Fibroblast of the aortic adventitia (primary cell): Measurements from ENCODE around the gene FNDC3A. TPM values are rescaled to one million over a fixed set of nuclear protein-coding genes. Genes with fewer than 3 reads are reported as not detected.

Experiments used
- DNase-seq: peaks from one replicate; pipeline ENCODE4 v3.0.0-alpha.2; 2010; ENCODE audit warnings: low read depth
- H3K4me3 ChIP-seq: 2 replicates; pipeline ENCODE4 v1.5.1; 2011; ENCODE audit warnings: low read depth, mild to moderate bottlenecking, control low read depth, low read length, moderate library complexity
- total RNA-seq: library from RNA; depleted of rRNA; stranded (reverse); fragments of >200 nt; gene quantifications from 2 replicates; pipeline ENCODE4 v1.2.3, GENCODE V29; 2012; ENCODE audit warnings: low replicate concordance
- TF ChIP-seq, protein P1 (sequence below): IDR thresholded peaks from 2 replicates; pipeline ENCODE4 v1.5.1; 2011; ENCODE audit warnings: mild to moderate bottlenecking, low read length, control low read depth, inconsistent platforms; ENCODE audit not compliant: insufficient read depth

The FNDC3A gene
- total RNA-seq, 1 donor, result 71.6 TPM

DNA sequence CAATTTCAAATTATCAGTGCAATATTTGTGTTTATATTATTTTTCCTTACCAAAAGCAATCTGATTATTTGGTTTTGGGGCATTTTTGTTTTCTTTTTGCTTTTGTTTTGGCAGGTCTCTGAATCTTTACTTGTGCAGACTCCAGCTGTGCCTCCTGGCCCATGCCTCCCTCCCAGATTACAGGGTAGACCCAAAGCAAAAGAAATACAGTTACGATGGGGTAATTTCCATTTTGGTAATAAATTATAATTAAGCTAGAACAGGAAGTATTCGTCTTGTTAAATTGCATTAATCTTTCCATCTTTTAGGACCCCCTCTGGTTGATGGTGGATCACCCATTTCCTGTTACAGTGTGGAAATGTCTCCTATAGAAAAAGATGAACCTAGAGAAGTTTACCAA, 215.2 kb downstream of the FNDC3A start:
- DNase-seq, result no peak
- H3K4me3 ChIP-seq, result no peak overlapping the region
- TF ChIP-seq, protein P1, sequence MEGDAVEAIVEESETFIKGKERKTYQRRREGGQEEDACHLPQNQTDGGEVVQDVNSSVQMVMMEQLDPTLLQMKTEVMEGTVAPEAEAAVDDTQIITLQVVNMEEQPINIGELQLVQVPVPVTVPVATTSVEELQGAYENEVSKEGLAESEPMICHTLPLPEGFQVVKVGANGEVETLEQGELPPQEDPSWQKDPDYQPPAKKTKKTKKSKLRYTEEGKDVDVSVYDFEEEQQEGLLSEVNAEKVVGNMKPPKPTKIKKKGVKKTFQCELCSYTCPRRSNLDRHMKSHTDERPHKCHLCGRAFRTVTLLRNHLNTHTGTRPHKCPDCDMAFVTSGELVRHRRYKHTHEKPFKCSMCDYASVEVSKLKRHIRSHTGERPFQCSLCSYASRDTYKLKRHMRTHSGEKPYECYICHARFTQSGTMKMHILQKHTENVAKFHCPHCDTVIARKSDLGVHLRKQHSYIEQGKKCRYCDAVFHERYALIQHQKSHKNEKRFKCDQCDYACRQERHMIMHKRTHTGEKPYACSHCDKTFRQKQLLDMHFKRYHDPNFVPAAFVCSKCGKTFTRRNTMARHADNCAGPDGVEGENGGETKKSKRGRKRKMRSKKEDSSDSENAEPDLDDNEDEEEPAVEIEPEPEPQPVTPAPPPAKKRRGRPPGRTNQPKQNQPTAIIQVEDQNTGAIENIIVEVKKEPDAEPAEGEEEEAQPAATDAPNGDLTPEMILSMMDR, result no peak

DNA sequence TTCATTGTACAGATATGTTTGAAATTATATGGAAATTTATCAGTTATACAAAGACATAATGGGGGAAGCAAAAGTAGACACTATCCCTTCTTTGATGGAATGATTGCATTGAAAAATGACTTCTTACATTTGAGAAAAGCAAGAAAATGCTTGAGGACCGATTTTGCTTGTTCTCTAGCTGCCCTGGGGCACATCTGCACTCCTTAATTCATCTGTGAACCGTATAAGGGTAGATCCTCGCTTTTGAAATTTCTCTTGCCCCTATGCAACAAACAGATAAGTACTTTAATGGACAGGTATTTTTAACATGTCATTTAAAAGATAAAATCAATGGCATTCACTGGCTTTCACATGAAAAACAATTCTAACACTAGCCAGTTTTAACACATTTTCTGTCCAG, 230.9 kb downstream of the FNDC3A start:
- DNase-seq, result no peak
- H3K4me3 ChIP-seq, result no peak overlapping the region

DNA sequence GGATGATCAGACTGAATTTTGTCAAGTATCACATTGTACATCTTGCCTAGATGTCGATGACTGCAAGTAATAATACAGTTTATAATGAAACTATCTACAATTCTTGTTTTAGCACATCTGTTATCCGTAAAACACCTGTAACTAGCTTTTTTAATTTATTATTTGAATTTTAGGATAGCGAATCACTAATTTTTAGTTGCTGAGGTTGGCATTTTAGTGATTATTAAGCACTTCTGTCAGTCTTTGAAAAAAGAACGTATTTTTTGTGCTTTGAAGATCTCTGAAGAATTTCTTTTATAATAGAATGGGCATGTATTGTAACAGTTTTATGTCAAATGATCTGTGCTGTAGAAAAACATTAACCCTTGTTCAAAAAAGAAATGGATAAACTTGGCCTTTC, 232.9 kb downstream of the FNDC3A start:
- no peak for DNase-seq
- H3K4me3 ChIP-seq, result no peak overlapping the region
- TF ChIP-seq, protein P1, result no peak

More for the DNA sequence above, 230.9 kb downstream of the FNDC3A start:
- TF ChIP-seq, protein P1, result no peak

DNA sequence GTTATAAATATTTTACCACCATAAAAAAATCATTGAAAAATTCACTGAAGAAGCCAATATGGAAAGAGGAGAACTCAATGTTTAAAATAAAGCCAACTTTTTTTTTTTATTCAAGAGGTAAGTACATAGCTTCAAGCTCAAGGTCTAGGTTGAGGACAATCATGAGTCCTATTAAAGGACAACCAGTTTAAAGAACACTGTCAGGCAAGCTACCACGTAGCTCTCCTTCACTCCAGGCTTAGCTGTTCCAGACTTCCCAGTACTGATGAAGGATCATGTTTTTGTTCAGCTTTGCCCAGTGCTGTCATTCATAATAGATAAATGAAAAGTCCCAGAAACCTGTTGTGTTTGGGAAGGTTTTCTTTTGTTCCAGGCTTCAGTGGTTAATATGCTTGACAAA, 234.4 kb downstream of the FNDC3A start:
- no peak for DNase-seq
- H3K4me3 ChIP-seq, result no peak overlapping the region
- TF ChIP-seq, protein P1, result no peak

DNA sequence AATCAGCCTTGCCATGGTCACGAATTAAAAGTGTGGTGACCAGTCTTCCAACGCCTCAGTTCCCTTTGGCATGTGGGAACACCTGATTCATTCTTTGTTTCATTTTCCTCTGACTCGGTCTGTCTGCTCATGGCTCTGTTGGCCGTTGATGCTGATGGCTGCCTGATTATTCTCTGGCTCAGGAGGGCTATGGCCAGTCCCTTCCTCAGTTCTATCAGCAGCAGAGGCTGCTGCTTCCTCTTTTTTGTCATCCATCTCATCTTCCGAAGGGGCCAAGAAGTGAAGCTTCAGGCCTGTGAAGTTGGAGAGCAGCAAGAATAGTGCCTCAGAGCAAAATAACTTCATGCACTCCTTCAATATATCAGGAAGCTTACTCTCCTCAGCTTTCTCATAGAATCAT, 235.0 kb downstream of the FNDC3A start:
- TF ChIP-seq, protein P1, result no peak
- no peak for DNase-seq
- H3K4me3 ChIP-seq, result no peak overlapping the region

DNA sequence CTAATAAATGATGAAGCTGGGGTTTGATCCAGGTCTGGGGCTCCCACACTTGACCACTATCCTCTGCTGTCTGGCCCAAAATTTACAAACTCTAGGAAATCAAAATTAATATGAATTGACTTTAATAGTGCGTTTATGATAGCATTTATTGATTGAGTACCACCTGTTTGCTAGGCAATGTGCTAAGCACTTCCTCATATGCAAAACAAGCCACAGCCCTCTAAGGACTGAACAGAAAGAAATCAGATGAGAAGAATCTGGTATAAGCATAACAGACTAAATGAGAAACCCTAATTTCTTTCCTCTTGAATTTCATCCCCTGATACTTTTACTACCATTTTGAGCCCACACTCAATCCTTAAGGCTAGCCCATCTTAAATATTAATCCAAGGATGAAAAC, 237.8 kb downstream of the FNDC3A start:
- DNase-seq, result no peak
- no peak overlapping the region for H3K4me3 ChIP-seq
- TF ChIP-seq, protein P1, result no peak
